GM19397 (cell line): Measurements from ENCODE around the gene NCOA3.

Source experiments
- ATAC-seq: cut with Tn5 transposase; IDR thresholded peaks from one replicate; pipeline ENCODE4 v1.9.1; 2021; ENCODE audit warnings: mild to moderate bottlenecking, moderate library complexity; ENCODE audit not compliant: unreplicated experiment

Gene NCOA3

GRCh38 chr20:47663354-47664067, 161.8 kb downstream of the NCOA3 start:
- no peak for ATAC-seq

- no peak for ATAC-seq
Measured at GRCh38 chr20:47664068-47664437, 162.4 kb downstream of the NCOA3 start.

GRCh38 chr20:47664744-47665143, 163.1 kb downstream of the NCOA3 start:
- no peak for ATAC-seq

- ATAC-seq = no peak
Measured at GRCh38 chr20:47665221-47665991, 163.7 kb downstream of the NCOA3 start.

GRCh38 chr20:47666304-47666703, 164.6 kb downstream of the NCOA3 start:
- ATAC-seq = no peak

GRCh38 chr20:47667086-47667485, 165.4 kb downstream of the NCOA3 start:
- no peak for ATAC-seq

GRCh38 chr20:47667531-47668312, 166.0 kb downstream of the NCOA3 start:
- ATAC-seq = no peak

- no peak for ATAC-seq
Measured at GRCh38 chr20:47668313-47669151, 166.8 kb downstream of the NCOA3 start.

GRCh38 chr20:47669152-47669425, 167.4 kb downstream of the NCOA3 start:
- no peak for ATAC-seq

GRCh38 chr20:47669489-47669888, 167.8 kb downstream of the NCOA3 start:
- ATAC-seq = no peak

GRCh38 chr20:47669927-47670890, 168.5 kb downstream of the NCOA3 start:
- no peak for ATAC-seq

GRCh38 chr20:47670913-47671312, 169.2 kb downstream of the NCOA3 start:
- ATAC-seq = no peak

GRCh38 chr20:47672166-47672565, 170.5 kb downstream of the NCOA3 start:
- no peak for ATAC-seq

- ATAC-seq = no peak
Measured at GRCh38 chr20:47672886-47673670, 171.4 kb downstream of the NCOA3 start.

GRCh38 chr20:47673671-47673955, 171.9 kb downstream of the NCOA3 start:
- ATAC-seq = no peak

- ATAC-seq = no peak
Measured at GRCh38 chr20:47674145-47674544, 172.5 kb downstream of the NCOA3 start.

- no peak for ATAC-seq
Measured at GRCh38 chr20:47674686-47675085, 173.0 kb downstream of the NCOA3 start.

- no peak for ATAC-seq
Measured at GRCh38 chr20:47675190-47676142, 173.8 kb downstream of the NCOA3 start.
